Endothelial cell of umbilical vein (primary cell): Measurements from ENCODE around the gene XRN1. TPM values are rescaled to one million over a fixed set of nuclear protein-coding genes. Genes with fewer than 3 reads are reported as not detected.

ENCODE experiments used
- BruUV-seq: library from RNA; stranded (reverse); fragments of 400-500 nt; replicated peaks from 2 replicates; lab custom pipeline; 2021; lab: Mats Ljungman, UMichigan
- CTCF ChIA-PET: fragments of 300-600, 350-600 bp; sonication (Branson Sonifier 250); formaldehyde crosslinking; loops from one replicate; lab custom pipeline; 2021; ENCODE audit warnings: antibody characterized with exemption, inconsistent platforms; lab: Charles Lee
- POLR2A ChIA-PET: fragments of 300-600, 350-600 bp; sonication (Branson Sonifier 250); formaldehyde crosslinking; loops from one replicate; lab custom pipeline; 2021; ENCODE audit warnings: antibody characterized with exemption, inconsistent platforms; lab: Charles Lee
- DNase-seq: peaks from one replicate; pipeline ENCODE4 v3.0.0-alpha.2; 2011; ENCODE audit warnings: low read depth, low spot score
- FAIRE-seq: peaks from 2 replicates; lab custom pipeline; 2011; peaks lifted over from hg19 to GRCh38; lab: Jason Lieb, UNC
- H2AFZ ChIP-seq: 2 replicates; pipeline ENCODE4 v1.6.0; 2012; ENCODE audit warnings: low read depth, low read length, control low read depth, inconsistent platforms
- H3K27ac ChIP-seq: 2 replicates; pipeline ENCODE4 v1.5.1; 2011; ENCODE audit warnings: low read depth, mild to moderate bottlenecking, control low read depth, low read length, moderate library complexity; ENCODE audit not compliant: insufficient read depth
- H3K27me3 ChIP-seq, 2 experiments: 2 replicates each; pipeline versions ENCODE4 v1.6.0 to v1.6.1; 2011; ENCODE audit warnings: low read length in 2 of 2, mixed read lengths in 1 of 2; ENCODE audit not compliant: control insufficient read depth in 2 of 2, insufficient read depth in 2 of 2
- H3K36me3 ChIP-seq, 2 experiments: 2 replicates in 1 of 2; 3 replicates in 1 of 2; pipeline ENCODE4 v1.5.1; 2011; ENCODE audit warnings: low read length in 2 of 2, mild to moderate bottlenecking in 1 of 2, moderate library complexity in 1 of 2; ENCODE audit not compliant: control insufficient read depth in 2 of 2, insufficient read depth in 2 of 2; ENCODE audit errors: extremely low read depth in 1 of 2
- H3K4me1 ChIP-seq: 3 replicates; pipeline ENCODE4 v1.5.1; 2011; ENCODE audit warnings: mild to moderate bottlenecking, low read length; ENCODE audit not compliant: control insufficient read depth, insufficient read depth; ENCODE audit errors: extremely low read depth
- H3K4me2 ChIP-seq: 2 replicates; pipeline ENCODE4 v1.6.1; 2011; ENCODE audit warnings: low read length, control low read depth, mixed read lengths; ENCODE audit not compliant: insufficient read depth
- H3K4me3 ChIP-seq, 3 experiments: fragments of 200-600 bp in 1 of 3; sonication (generic), shearing (Covaris generic) in 1 of 3; replicated peaks in 1 of 3; 2 replicates each; pipeline ENCODE4 v1.5.1; 2011 to 2016; ENCODE audit warnings: control low read depth in 3 of 3, low read length in 3 of 3, mild to moderate bottlenecking in 2 of 3, inconsistent platforms in 1 of 3, low read depth in 1 of 3, moderate library complexity in 1 of 3; ENCODE audit not compliant: insufficient read depth in 1 of 3
- H3K79me2 ChIP-seq: 2 replicates; pipeline ENCODE4 v1.6.0; 2012; ENCODE audit warnings: low read length, inconsistent platforms; ENCODE audit not compliant: control insufficient read depth, insufficient read depth
- H3K9ac ChIP-seq: replicated peaks from 2 replicates; pipeline ENCODE3; 2011; ENCODE audit warnings: low read length, control low read depth; ENCODE audit not compliant: insufficient read depth; ENCODE audit errors: extremely low read depth
- H3K9me1 ChIP-seq: replicated peaks from 3 replicates; pipeline ENCODE4 v1.6.0; 2011; ENCODE audit warnings: mild to moderate bottlenecking, low read length; ENCODE audit not compliant: control insufficient read depth, insufficient read depth; ENCODE audit errors: extremely low read depth
- H3K9me3 ChIP-seq: replicated peaks from 2 replicates; pipeline ENCODE4 v1.5.1; 2012; ENCODE audit warnings: low read length, inconsistent platforms; ENCODE audit not compliant: control insufficient read depth, insufficient read depth
- H4K20me1 ChIP-seq: replicated peaks from 2 replicates; pipeline ENCODE3; 2011; ENCODE audit warnings: mild to moderate bottlenecking, low read length; ENCODE audit not compliant: control insufficient read depth, insufficient read depth; ENCODE audit errors: extremely low read depth
- CTCF ChIP-seq, 2 donors: IDR thresholded peaks; 1 replicate in 1 of 2; 2 replicates in 1 of 2; pipeline ENCODE4 v1.5.1; 2011; ENCODE audit warnings: low read length in 2 of 2, mild to moderate bottlenecking in 2 of 2, moderate library complexity in 2 of 2, control low read depth in 1 of 2, inconsistent platforms in 1 of 2, low read depth in 1 of 2; ENCODE audit not compliant: insufficient read depth in 1 of 2; ENCODE audit errors: extremely low read depth in 1 of 2
- EZH2 ChIP-seq: IDR thresholded peaks from 2 replicates; pipeline ENCODE4 v1.6.1; 2012; ENCODE audit warnings: borderline replicate concordance, low read depth, mild to moderate bottlenecking, moderate library complexity, low read length, inconsistent platforms; ENCODE audit not compliant: severe bottlenecking
- FOS ChIP-seq: IDR thresholded peaks from 2 replicates; pipeline ENCODE4 v1.6.1; 2011; ENCODE audit warnings: mild to moderate bottlenecking, low read length, moderate library complexity, borderline replicate concordance; ENCODE audit not compliant: insufficient read depth
- GATA2 ChIP-seq: IDR thresholded peaks from 2 replicates; pipeline ENCODE4 v1.7.0; 2011; ENCODE audit warnings: low read depth, mild to moderate bottlenecking, moderate library complexity, mixed read lengths, low read length; ENCODE audit not compliant: insufficient read length, insufficient read depth
- JUN ChIP-seq: IDR thresholded peaks from 2 replicates; pipeline ENCODE4 v1.6.1; 2011; ENCODE audit warnings: borderline replicate concordance, low read depth; ENCODE audit not compliant: insufficient read length, insufficient read depth
- MAX ChIP-seq: IDR thresholded peaks from 2 replicates; pipeline ENCODE4 v1.6.1; 2011; ENCODE audit not compliant: insufficient read depth, insufficient read length
- MYC ChIP-seq: IDR thresholded peaks from one replicate; pipeline ENCODE4 v1.6.1; 2011; ENCODE audit warnings: mild to moderate bottlenecking, low read depth, low read length
- POLR2A ChIP-seq: IDR thresholded peaks from 2 replicates; pipeline ENCODE4 v1.6.1; 2012; ENCODE audit warnings: low read depth, mild to moderate bottlenecking, control low read depth, low read length
- POLR2AphosphoS5 ChIP-seq: IDR thresholded peaks from 2 replicates; pipeline ENCODE4 v1.6.1; 2012; ENCODE audit warnings: low read depth, mild to moderate bottlenecking, control low read depth, low read length, moderate library complexity; ENCODE audit not compliant: insufficient read depth
- dilution Hi-C: fragments of 300-500 bp; cut with MboI; formaldehyde crosslinking; loops from one replicate; pipeline ENCODE4 v1.15.0; 2019; ENCODE audit warnings: low sequenced_read_pairs; ENCODE audit not compliant: extremely low pct_ligation_motif_present
- intact Hi-C: fragments of 100-400 bp; cut with micrococcal nuclease; formaldehyde crosslinking; loops from one replicate; pipeline ENCODE4 v1.10.0; 2022
- polyA plus RNA-seq, 4 experiments: library from polyadenylated mRNA; depleted of rRNA in 3 of 4; stranded (reverse) in 3 of 4; unstranded in 1 of 4; fragments of >200 nt; gene quantifications; 2 replicates each; pipeline versions ENCODE4 v1.2.1 to v1.2.3, GENCODE V29; 2011 to 2012; ENCODE audit warnings: missing spikeins in 1 of 4
- total RNA-seq: library from RNA; stranded (reverse); gene quantifications from 2 replicates; pipeline ENCODE4 v1.2.3, GENCODE V29; 2021

XRN1 gene
- total and polyA plus RNA-seq, 2 donors (not counting 3 experiments of a cell fraction or from before 2014, with no cell fraction given): 4.4 to 40.0 TPM

DNA sequence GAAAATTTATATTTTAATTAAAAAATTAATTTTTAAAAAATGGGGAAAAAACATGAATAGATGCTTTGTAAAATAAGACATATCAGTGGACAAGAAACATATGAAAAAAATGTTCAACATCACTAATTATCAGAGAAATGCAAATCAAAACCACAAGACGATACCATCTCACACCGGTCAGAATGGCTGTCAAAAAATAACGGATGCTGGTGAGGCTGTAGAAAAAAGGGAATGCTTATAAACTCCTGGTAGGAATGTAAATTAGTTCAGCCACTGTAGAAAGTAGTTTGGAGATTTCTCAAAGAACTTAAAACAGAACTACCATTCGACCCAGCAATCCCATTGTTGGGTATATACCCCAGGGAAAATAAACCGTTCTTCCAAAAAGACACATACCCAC lies 93.8 kb downstream of the XRN1 start:
- Histone ChIP-seq H3K79me2 (no peaks in the 10 kb centered on the region), H3K36me3 (peaks cover 7 to 17% of the 10 kb centered on the region in 2 experiments)
- intact Hi-C loops: no loop called here

More for the DNA sequence above, 93.8 kb downstream of the XRN1 start:
- ChIA-PET POLR2A (no interaction called here), CTCF (no interaction called here)
- DNase-seq (no peak), FAIRE-seq (no peak)
- Histone ChIP-seq H2AFZ (no peak overlapping the region), H3K4me3 (no peak overlapping the region), H3K4me1 (peaks cover 10% of the 10 kb centered on the region), H3K9me3 (no peaks in the 10 kb centered on the region), H3K9me1 (no peaks in the 10 kb centered on the region), H3K27me3 (no peaks in the 10 kb centered on the region), H3K4me2 (no peak overlapping the region), H3K9ac (no peak overlapping the region), H3K27ac (no peak overlapping the region), H4K20me1 (no peaks in the 10 kb centered on the region)
- no TSS peak for BruUV-seq
- dilution Hi-C loops: no loop called here
- no peak for TF ChIP-seq POLR2A
- no peak for TF ChIP-seq POLR2AphosphoS5
- TF ChIP-seq JUN: no peak
- TF ChIP-seq FOS: no peak
- no peak for TF ChIP-seq MYC
- no peak for TF ChIP-seq EZH2
- no peak for TF ChIP-seq GATA2
- TF ChIP-seq MAX: no peak
- no peak for TF ChIP-seq CTCF (IDR thresholded peaks at IDR 0.05; ENCODE audit: extremely low read depth in 1 of 2, insufficient read depth in 1 of 2, low read depth in 1 of 2, low read length in 2 of 2)
